Measurements from ENCODE around the gene CHRNA3. TPM values are rescaled to one million over a fixed set of nuclear protein-coding genes. Genes with fewer than 3 reads are reported as not detected.

Gene CHRNA3
- total RNA-seq, 2 experiments from 2014 or later = not detected

- CTCF ChIA-PET = no interaction called here
- no peak overlapping the region for H3K4me3 Mint-ChIP-seq
- H3K27me3 Mint-ChIP-seq = no peaks in the 10 kb centered on the region
- H3K36me3 Mint-ChIP-seq (ENCODE audit: low read depth) = no peaks in the 10 kb centered on the region
- DNase-seq (no peak), ATAC-seq (no peak)
- POLR2A ChIA-PET = no interaction called here
- H3K9me3 Mint-ChIP-seq = no peaks in the 10 kb centered on the region
- intact Hi-C loops (cut with micrococcal nuclease) = no loop called here
- no peaks in the 10 kb centered on the region for H3K4me1 Mint-ChIP-seq (ENCODE audit: low read depth)
- no peak for TF ChIP-seq CTCF (IDR thresholded peaks at IDR 0.05)
- H3K27ac Mint-ChIP-seq = no peak overlapping the region
Measured at GRCh38 chr15:78574944-78575343, 45.9 kb downstream of the CHRNA3 start.

- no peaks in the 10 kb centered on the region for H3K9me3 Mint-ChIP-seq
- no peak for TF ChIP-seq CTCF (IDR thresholded peaks at IDR 0.05)
- POLR2A ChIA-PET = no interaction called here
- H3K27ac Mint-ChIP-seq = no peak overlapping the region
- H3K4me3 Mint-ChIP-seq = no peak overlapping the region
- CTCF ChIA-PET = no interaction called here
- intact Hi-C loops (cut with micrococcal nuclease) = no loop called here
- no peak for ATAC-seq
- no peak for DNase-seq
- no peaks in the 10 kb centered on the region for H3K36me3 Mint-ChIP-seq (ENCODE audit: low read depth)
- no peaks in the 10 kb centered on the region for H3K4me1 Mint-ChIP-seq (ENCODE audit: low read depth)
- H3K27me3 Mint-ChIP-seq = no peaks in the 10 kb centered on the region
Measured at GRCh38 chr15:78573416-78573815, 47.4 kb downstream of the CHRNA3 start.

- Mint-ChIP-seq H3K9me3 (no peaks in the 10 kb centered on the region), H3K27ac (no peak overlapping the region), H3K4me3 (no peak overlapping the region), H3K36me3 (ENCODE audit: low read depth) (no peaks in the 10 kb centered on the region), H3K4me1 (ENCODE audit: low read depth) (peaks cover 8% of the 10 kb centered on the region), H3K27me3 (peaks cover 10% of the 10 kb centered on the region)
- POLR2A ChIA-PET = no interaction called here
- no peak for TF ChIP-seq CTCF (IDR thresholded peaks at IDR 0.05)
- intact Hi-C loops (cut with micrococcal nuclease) = no loop called here
- DNase-seq (no peak), ATAC-seq (no peak)
- CTCF ChIA-PET = no interaction called here
Measured at GRCh38 chr15:78571382-78571781, 49.4 kb downstream of the CHRNA3 start.

- no peaks in the 10 kb centered on the region for H3K36me3 Mint-ChIP-seq (ENCODE audit: low read depth)
- TF ChIP-seq CTCF (IDR thresholded peaks at IDR 0.05) = no peak
- DNase-seq (no peak), ATAC-seq (no peak)
- peaks cover 14% of the 10 kb centered on the region for H3K27me3 Mint-ChIP-seq
- no peak overlapping the region for H3K4me3 Mint-ChIP-seq
- intact Hi-C loops (cut with micrococcal nuclease) = no loop called here
- ChIA-PET POLR2A (no interaction called here), CTCF (no interaction called here)
- peaks cover 12% of the 10 kb centered on the region for H3K4me1 Mint-ChIP-seq (ENCODE audit: low read depth)
- H3K27ac Mint-ChIP-seq = no peak overlapping the region
- no peaks in the 10 kb centered on the region for H3K9me3 Mint-ChIP-seq
Measured at GRCh38 chr15:78570710-78571109, 50.1 kb downstream of the CHRNA3 start.

- ChIA-PET CTCF (no interaction called here), POLR2A (no interaction called here)
- Mint-ChIP-seq H3K27me3 (peaks cover 22% of the 10 kb centered on the region), H3K4me1 (ENCODE audit: low read depth) (peaks cover 21% of the 10 kb centered on the region), H3K4me3 (no peak overlapping the region), H3K27ac (no peak overlapping the region), H3K9me3 (no peaks in the 10 kb centered on the region), H3K36me3 (ENCODE audit: low read depth) (no peaks in the 10 kb centered on the region)
- DNase-seq = no peak
- intact Hi-C loops (cut with micrococcal nuclease) = no loop called here
- ATAC-seq = no peak
- no peak for TF ChIP-seq CTCF (IDR thresholded peaks at IDR 0.05)
Measured at GRCh38 chr15:78567531-78567930, 53.3 kb downstream of the CHRNA3 start.

Data from activated CD8-positive, alpha-beta T cell treated with anti-CD3 and anti-CD28 coated beads for 36 hours (primary cell).